SW 1271 (cell line): ENCODE measurements around the gene DGCR2.
"Not testable (repeated sequence)": the region's sequence is repeated elsewhere in the genome, so short reads cannot be mapped to it uniquely, and the experiment has no call there.

Source experiments
- DNase-seq, 2 experiments: peaks; one replicate each; lab custom pipeline; 2025; lab: John Stamatoyannopoulos, UW

DGCR2 gene

DNA sequence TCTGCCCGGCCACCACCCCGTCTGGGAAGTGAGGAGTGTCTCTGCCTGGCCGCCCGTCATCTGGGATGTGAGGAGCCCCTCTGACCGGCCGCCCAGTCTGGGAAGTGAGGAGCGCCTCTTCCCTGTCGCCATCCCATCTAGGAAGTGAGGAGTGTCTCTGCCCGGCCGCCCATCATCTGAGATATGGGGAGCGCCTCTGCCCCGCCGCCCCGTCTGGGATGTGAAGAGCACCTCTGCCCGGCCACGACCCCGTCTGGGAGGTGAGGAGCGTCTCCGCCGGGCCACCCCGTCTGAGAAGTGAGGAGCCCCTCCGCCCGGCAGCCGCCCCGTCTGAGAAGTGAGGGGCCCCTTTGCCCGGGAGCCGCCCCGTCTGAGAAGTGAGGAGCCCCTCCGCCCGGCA is 38.1 kb downstream of the DGCR2 start:
- not testable (repeated sequence) for DNase-seq

DNA sequence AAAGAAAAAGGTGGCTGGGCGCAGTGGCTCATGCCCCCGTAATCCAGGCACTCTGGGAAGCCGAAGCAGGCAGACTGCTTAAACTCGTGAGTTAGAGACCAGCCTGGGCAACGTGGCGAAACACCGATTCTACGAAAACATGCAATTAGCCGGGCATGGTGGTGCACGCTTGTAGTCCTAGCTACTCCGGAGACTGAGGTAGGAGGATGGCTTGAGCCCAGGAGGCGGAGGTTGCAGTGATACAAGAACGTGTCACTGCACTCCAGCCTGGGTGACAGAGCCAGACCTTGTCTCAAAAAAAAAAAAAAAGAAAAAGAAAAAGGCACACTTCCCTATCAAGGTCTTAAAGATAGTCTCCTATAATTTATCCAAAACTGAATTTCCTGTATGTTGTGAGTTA is 39.4 kb downstream of the DGCR2 start:
- DNase-seq: no peak

DNA sequence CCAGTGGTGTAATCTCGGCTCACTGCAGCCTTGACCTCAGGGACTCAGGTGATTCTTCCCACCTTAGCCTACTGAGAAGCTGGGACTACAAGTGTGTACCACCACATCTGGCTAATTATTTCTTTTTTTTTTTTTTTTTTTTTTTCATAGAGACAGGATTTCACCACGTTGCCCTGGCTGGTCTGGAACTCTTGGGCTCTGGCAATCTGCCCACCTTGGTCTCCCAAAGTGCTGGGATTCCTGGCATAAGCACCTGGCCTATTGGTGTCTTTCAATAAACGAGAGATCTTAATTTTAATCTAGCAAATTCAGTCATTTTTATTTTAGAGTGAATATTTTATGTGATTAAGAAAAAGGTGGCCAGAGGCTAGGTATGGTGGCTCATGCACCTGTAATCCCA is 40.1 kb downstream of the DGCR2 start:
- DNase-seq: no peak

DNA sequence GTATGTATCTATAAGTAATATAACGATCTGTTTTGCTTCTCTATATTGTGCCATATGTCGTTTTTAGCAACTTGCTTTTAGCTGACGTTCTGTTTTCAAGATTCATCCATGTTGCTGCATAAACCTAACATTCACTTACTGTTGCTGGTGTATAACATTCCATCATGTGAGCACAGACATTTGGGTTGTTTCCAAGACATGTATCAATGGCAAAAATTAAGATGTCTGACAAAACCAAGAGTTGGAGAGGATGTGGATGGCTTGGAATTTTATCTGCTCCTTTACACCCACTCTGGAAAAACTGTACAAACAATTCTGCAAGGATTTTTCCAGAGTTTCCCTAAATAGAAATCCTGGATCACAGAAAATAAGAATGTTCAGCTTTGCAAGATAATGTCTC is 40.9 kb downstream of the DGCR2 start:
- no peak for DNase-seq

DNA sequence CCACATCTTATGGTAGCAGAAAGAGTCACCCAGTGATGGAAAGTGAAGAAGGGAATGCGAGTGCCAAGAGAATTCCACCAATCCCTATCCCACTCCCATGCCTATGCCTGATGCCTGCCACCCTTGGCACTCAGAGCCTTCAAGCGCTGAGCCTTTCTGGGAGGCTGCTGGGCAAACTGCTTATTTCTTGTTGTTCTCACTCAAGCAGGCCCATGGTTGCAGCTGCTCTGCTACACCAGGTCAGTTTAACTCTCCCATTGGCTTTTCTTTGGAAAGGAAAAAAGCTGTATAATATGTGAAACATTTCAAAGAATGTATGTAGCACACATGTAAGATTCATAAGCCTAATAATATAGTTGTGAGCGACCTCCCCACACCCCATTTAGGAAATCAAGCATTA is 41.4 kb downstream of the DGCR2 start:
- DNase-seq: no peak

- DNase-seq: no peak
These were observed 42.5 kb downstream of the DGCR2 start for GRCh38 chr22:19079691-19080090.

GRCh38 chr22:19075404-19075803 is 46.8 kb downstream of the DGCR2 start:
- no peak for DNase-seq

GRCh38 chr22:19072853-19073252 is 49.4 kb downstream of the DGCR2 start:
- not testable (repeated sequence) for DNase-seq

- DNase-seq: no peak
These were observed 51.6 kb downstream of the DGCR2 start for GRCh38 chr22:19070397-19071169.

- DNase-seq: no peak
These were observed 52.8 kb downstream of the DGCR2 start for GRCh38 chr22:19069451-19069850.

DNA sequence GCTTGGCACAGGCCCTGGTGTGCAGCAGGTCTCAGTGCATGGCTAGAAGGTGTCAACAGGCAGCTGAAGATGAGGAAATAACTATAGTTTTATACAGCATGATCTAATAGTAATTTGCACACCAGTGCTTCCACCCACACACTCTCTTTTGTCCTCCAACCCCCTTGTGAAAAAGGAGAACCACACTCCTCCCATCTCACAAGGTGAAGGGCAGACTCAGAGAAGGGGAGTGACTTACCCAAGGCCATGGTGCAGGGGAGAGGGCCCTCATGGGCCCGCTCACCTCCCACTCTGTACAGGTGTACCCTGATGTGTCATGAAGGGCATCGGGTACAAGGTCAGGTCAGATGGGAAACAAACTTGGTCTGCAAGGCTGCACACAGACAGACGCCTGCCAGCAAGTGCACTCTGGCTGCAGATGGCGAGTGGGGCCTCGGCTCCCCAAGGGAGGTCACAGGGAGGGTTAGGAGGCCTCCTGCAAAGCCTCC is 53.4 kb downstream of the DGCR2 start:
- no peak for DNase-seq

DNA sequence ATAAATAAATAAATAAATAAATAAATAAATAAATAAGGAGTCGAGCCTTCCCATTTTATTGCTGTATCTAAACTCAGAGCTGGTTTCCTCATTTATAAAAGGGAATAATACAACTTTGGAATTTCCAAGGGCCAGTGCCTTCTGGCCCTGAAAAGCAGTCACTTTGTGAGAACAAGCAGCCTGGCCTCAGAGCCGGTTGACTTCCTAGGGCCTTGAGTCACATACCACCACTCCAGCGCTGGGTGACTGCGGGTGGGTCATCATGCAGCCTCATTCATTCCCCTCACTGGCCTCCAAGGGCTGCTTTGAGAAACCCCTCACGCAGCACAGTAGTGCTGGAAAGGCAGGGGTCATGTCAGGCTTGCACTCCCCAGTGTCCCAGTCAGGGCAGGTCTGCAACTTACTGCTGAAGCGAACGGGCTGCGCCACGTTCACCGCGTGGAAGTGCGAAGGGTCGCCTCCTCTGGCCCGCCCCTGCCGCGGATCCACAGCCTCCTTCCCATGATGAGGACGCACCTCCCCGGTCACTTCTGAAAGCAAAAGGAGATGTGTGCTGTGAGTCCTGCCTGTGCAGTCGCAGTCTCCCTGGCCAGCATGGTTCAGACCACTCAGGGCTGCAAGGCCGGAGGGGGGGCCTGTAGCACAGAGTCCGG is 54.4 kb downstream of the DGCR2 start:
- no peak for DNase-seq

DNA sequence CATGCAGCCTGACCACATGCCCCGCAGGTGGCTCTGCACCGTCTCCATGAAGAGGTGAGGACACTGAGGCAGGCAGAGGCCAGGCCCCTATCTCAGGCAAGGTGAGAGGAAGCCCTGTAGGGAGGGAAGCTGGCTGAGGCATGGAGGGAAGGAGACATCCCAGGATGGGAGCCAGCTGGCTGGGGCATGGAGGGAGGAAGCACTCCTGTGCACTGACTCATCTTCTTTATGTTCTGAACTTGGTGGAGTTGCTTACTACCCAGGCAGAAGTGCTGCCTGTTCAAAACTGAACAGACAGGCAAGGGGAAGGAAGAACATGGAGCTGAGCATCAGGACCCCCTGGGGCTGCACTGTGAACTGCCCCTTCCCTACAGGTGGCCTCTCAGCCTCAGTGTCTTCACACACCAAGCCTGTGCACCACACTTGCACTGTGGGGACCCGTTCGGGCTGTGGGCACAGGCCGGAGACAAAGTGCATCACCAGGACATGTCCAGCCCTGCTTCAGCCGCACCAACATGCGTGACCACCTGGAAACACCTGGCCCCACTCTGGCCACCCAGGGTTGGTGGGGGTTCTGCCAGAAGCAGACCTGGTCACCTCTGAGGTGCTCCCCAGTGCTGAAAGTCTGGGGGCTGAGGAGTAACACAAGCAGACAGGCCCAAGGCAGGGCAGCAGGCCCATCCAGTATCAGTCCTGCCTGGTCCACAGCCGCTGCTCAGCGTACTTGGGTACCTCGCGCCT is 55.5 kb downstream of the DGCR2 start:
- peak in 1 of 2 experiments; percentile 1 for DNase-seq

GRCh38 chr22:19065929-19066328 is 56.3 kb downstream of the DGCR2 start:
- DNase-seq: no peak

DNA sequence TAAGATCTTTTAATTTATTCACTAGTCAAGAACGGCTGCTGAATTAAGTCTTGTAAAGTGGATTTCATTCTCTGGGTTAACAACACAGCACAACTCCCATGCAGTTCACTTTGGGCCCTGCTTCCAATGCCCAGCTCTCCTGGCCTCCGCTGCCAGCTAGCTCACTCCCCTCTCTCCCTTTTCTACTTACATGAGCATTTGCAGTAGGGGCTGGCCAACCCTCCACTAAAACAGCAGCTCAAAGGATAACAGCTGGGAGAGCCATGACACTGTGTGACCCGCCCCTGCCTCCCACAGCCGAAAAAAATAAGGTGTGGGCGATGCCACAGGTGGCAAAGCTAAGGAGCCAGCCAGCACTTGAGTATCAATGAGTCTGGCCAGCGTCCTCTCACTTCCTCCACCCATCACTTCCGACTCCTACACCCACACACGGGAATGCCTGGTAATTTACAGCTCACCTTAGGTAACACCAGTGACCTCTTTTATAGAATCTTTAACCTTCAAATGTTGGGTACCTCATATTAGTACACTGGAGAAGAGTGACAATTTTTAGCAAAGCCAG is 56.8 kb downstream of the DGCR2 start:
- no peak for DNase-seq

DNA sequence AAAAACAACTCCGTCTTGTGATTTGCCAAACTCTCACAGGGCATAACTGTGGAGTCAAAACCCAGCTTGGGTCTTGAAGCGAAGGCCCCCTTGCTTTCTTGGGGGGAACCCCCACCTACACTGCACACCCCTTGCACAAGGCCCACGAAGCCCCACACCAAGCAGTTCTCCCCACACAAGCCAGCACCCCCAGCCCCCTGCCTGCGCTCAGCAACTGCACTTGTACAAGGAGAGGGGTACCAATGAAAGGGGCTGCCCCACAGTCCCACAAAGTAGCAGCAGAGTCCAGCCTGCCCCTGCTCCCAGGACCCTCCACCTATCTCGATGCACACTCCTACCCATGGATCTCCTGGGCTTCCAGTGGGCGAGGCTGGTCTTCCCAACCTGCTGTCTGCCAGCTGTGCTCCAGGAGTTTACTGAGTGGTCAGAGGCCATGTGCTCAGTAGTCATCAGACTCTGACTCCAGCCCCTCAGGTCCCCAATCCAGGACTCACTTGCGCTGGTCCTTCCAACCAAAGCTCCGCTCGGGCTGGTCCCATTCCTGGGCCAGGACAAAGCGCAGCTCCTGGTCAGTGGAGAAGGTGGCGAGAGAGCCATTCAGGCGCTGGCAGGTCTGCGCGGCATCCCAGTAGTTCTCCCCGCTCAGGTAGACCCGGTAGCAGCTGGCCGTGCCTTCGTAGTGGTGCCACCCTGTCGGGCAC is 57.7 kb downstream of the DGCR2 start:
- DNase-seq: no peak

DNA sequence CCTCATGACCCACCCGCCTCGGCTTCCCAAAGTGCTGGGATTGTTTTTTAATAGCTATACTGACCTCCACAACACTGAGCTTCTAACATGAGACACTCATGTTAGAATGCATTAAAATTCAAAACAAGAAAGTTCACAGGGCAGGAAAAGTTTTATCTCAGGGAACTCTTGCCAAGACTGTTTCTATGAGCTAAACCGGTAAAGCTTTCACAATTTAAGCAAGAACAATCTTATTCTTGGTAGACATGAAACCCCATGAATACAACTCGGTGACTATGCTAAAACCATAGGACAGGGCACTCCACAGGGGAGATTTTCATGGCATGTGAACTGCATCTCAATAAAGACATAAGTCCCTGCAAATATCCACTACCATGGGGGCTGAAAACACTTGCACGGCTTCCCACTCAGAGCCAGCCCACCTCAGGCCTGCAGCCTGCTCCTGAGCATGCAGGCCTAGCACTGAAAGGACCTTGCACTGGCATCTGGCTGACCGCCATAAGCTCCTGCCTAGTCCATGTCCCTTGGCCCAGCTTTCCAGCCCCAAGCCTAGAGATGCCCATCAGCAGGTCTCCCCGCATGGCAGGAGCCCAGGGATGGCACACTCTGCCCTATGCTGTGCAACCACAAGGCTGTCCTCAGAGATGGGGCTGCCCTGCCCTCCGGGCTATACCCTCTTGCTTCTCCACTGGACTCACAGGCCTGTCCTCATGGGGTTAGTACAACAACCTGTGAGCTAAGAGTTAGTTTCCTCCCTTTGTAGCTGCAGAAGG is 58.4 kb downstream of the DGCR2 start:
- DNase-seq: no peak

DNA sequence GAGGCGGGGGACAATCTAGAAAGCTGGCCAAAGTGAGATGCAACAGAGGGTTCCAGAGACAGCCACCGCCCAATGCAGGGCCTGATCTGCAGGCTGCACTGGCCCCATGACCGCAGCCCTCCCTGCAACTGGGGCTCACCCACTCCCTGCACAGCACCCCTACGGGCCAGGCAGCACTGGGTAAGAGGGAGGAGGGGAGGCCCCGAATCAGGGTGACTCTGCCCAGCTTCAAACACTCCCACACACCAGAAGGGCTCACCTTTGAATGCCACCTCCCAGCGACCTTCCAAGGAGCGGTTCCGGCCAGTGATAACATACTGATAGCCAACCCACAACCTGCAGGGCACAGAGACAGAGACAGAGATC is 59.3 kb downstream of the DGCR2 start:
- DNase-seq: no peak

DNA sequence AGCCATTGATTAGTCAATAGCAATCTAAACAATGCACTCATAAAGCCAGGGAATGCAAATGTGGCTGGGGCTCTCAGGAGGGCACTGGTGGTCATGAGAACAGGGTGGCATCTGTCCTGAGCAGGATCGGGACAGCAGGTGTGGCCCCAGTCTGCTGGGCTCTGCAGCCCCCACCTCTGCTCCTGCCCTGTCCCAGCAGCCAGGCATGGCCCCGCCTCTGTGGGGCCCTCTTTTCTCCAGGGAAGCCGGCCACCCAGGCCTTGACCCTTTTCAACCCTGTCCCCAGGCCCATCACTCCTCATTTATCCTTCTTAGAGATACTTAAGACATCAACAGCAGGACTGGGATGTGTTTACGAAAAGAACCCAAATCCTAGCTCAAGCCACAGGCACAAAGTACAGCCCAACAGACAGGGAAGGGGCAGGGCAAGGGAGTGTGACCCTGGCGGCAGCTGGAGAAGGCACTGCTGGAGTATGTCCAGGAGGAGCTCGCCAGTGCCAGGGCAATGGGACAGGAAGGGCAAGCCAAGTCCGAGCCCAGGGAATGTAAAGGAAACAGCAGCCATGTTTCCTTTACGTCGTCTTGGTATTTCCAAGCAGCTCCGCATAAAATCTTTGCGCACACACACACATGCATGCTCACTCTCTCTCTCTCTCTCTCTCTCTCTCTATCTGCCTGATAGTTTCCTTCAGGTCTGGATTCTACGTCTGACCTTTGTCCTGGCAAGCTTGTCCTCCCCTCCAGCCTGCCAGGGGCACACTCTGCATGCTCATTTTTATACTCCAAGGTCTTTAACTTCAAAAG is 59.9 kb downstream of the DGCR2 start:
- no peak for DNase-seq

GRCh38 chr22:19061471-19062138 is 60.6 kb downstream of the DGCR2 start:
- no peak for DNase-seq
